Endothelial cell of umbilical vein (primary cell): ENCODE results near the gene CNTN1. TPM values are rescaled to one million over a fixed set of nuclear protein-coding genes. Genes with fewer than 3 reads are reported as not detected.

ENCODE experiments used
- BruUV-seq: library from RNA; stranded (reverse); fragments of 400-500 nt; replicated peaks from 2 replicates; lab custom pipeline; 2021; lab: Mats Ljungman, UMichigan
- CTCF ChIA-PET: fragments of 300-600, 350-600 bp; sonication (Branson Sonifier 250); formaldehyde crosslinking; loops from one replicate; lab custom pipeline; 2021; ENCODE audit warnings: antibody characterized with exemption, inconsistent platforms; lab: Charles Lee
- POLR2A ChIA-PET: fragments of 300-600, 350-600 bp; sonication (Branson Sonifier 250); formaldehyde crosslinking; loops from one replicate; lab custom pipeline; 2021; ENCODE audit warnings: antibody characterized with exemption, inconsistent platforms; lab: Charles Lee
- DNase-seq: peaks from one replicate; pipeline ENCODE4 v3.0.0-alpha.2; 2011; ENCODE audit warnings: low read depth, low spot score
- FAIRE-seq: peaks from 2 replicates; lab custom pipeline; 2011; peaks lifted over from hg19 to GRCh38; lab: Jason Lieb, UNC
- H2AFZ ChIP-seq: 2 replicates; pipeline ENCODE4 v1.6.0; 2012; ENCODE audit warnings: low read depth, low read length, control low read depth, inconsistent platforms
- H3K27ac ChIP-seq: 2 replicates; pipeline ENCODE4 v1.5.1; 2011; ENCODE audit warnings: low read depth, mild to moderate bottlenecking, control low read depth, low read length, moderate library complexity; ENCODE audit not compliant: insufficient read depth
- H3K27me3 ChIP-seq, 2 experiments: 2 replicates each; pipeline versions ENCODE4 v1.6.0 to v1.6.1; 2011; ENCODE audit warnings: low read length in 2 of 2, mixed read lengths in 1 of 2; ENCODE audit not compliant: control insufficient read depth in 2 of 2, insufficient read depth in 2 of 2
- H3K36me3 ChIP-seq, 2 experiments: 2 replicates in 1 of 2; 3 replicates in 1 of 2; pipeline ENCODE4 v1.5.1; 2011; ENCODE audit warnings: low read length in 2 of 2, mild to moderate bottlenecking in 1 of 2, moderate library complexity in 1 of 2; ENCODE audit not compliant: control insufficient read depth in 2 of 2, insufficient read depth in 2 of 2; ENCODE audit errors: extremely low read depth in 1 of 2
- H3K4me1 ChIP-seq: 3 replicates; pipeline ENCODE4 v1.5.1; 2011; ENCODE audit warnings: mild to moderate bottlenecking, low read length; ENCODE audit not compliant: control insufficient read depth, insufficient read depth; ENCODE audit errors: extremely low read depth
- H3K4me2 ChIP-seq: 2 replicates; pipeline ENCODE4 v1.6.1; 2011; ENCODE audit warnings: low read length, control low read depth, mixed read lengths; ENCODE audit not compliant: insufficient read depth
- H3K4me3 ChIP-seq, 3 experiments: fragments of 200-600 bp in 1 of 3; sonication (generic), shearing (Covaris generic) in 1 of 3; replicated peaks in 1 of 3; 2 replicates each; pipeline ENCODE4 v1.5.1; 2011 to 2016; ENCODE audit warnings: control low read depth in 3 of 3, low read length in 3 of 3, mild to moderate bottlenecking in 2 of 3, inconsistent platforms in 1 of 3, low read depth in 1 of 3, moderate library complexity in 1 of 3; ENCODE audit not compliant: insufficient read depth in 1 of 3
- H3K79me2 ChIP-seq: 2 replicates; pipeline ENCODE4 v1.6.0; 2012; ENCODE audit warnings: low read length, inconsistent platforms; ENCODE audit not compliant: control insufficient read depth, insufficient read depth
- H3K9ac ChIP-seq: replicated peaks from 2 replicates; pipeline ENCODE3; 2011; ENCODE audit warnings: low read length, control low read depth; ENCODE audit not compliant: insufficient read depth; ENCODE audit errors: extremely low read depth
- H3K9me1 ChIP-seq: replicated peaks from 3 replicates; pipeline ENCODE4 v1.6.0; 2011; ENCODE audit warnings: mild to moderate bottlenecking, low read length; ENCODE audit not compliant: control insufficient read depth, insufficient read depth; ENCODE audit errors: extremely low read depth
- H3K9me3 ChIP-seq: replicated peaks from 2 replicates; pipeline ENCODE4 v1.5.1; 2012; ENCODE audit warnings: low read length, inconsistent platforms; ENCODE audit not compliant: control insufficient read depth, insufficient read depth
- H4K20me1 ChIP-seq: replicated peaks from 2 replicates; pipeline ENCODE3; 2011; ENCODE audit warnings: mild to moderate bottlenecking, low read length; ENCODE audit not compliant: control insufficient read depth, insufficient read depth; ENCODE audit errors: extremely low read depth
- EZH2 ChIP-seq: IDR thresholded peaks from 2 replicates; pipeline ENCODE4 v1.6.1; 2012; ENCODE audit warnings: borderline replicate concordance, low read depth, mild to moderate bottlenecking, moderate library complexity, low read length, inconsistent platforms; ENCODE audit not compliant: severe bottlenecking
- FOS ChIP-seq: IDR thresholded peaks from 2 replicates; pipeline ENCODE4 v1.6.1; 2011; ENCODE audit warnings: mild to moderate bottlenecking, low read length, moderate library complexity, borderline replicate concordance; ENCODE audit not compliant: insufficient read depth
- GATA2 ChIP-seq: IDR thresholded peaks from 2 replicates; pipeline ENCODE4 v1.7.0; 2011; ENCODE audit warnings: low read depth, mild to moderate bottlenecking, moderate library complexity, mixed read lengths, low read length; ENCODE audit not compliant: insufficient read length, insufficient read depth
- JUN ChIP-seq: IDR thresholded peaks from 2 replicates; pipeline ENCODE4 v1.6.1; 2011; ENCODE audit warnings: borderline replicate concordance, low read depth; ENCODE audit not compliant: insufficient read length, insufficient read depth
- MYC ChIP-seq: IDR thresholded peaks from one replicate; pipeline ENCODE4 v1.6.1; 2011; ENCODE audit warnings: mild to moderate bottlenecking, low read depth, low read length
- POLR2A ChIP-seq: IDR thresholded peaks from 2 replicates; pipeline ENCODE4 v1.6.1; 2012; ENCODE audit warnings: low read depth, mild to moderate bottlenecking, control low read depth, low read length
- POLR2AphosphoS5 ChIP-seq: IDR thresholded peaks from 2 replicates; pipeline ENCODE4 v1.6.1; 2012; ENCODE audit warnings: low read depth, mild to moderate bottlenecking, control low read depth, low read length, moderate library complexity; ENCODE audit not compliant: insufficient read depth
- dilution Hi-C: fragments of 300-500 bp; cut with MboI; formaldehyde crosslinking; loops from one replicate; pipeline ENCODE4 v1.15.0; 2019; ENCODE audit warnings: low sequenced_read_pairs; ENCODE audit not compliant: extremely low pct_ligation_motif_present
- intact Hi-C: fragments of 100-400 bp; cut with micrococcal nuclease; formaldehyde crosslinking; loops from one replicate; pipeline ENCODE4 v1.10.0; 2022
- polyA plus RNA-seq, 4 experiments: library from polyadenylated mRNA; depleted of rRNA in 3 of 4; stranded (reverse) in 3 of 4; unstranded in 1 of 4; fragments of >200 nt; gene quantifications; 2 replicates each; pipeline versions ENCODE4 v1.2.1 to v1.2.3, GENCODE V29; 2011 to 2012; ENCODE audit warnings: missing spikeins in 1 of 4
- total RNA-seq: library from RNA; stranded (reverse); gene quantifications from 2 replicates; pipeline ENCODE4 v1.2.3, GENCODE V29; 2021
- TF ChIP-seq, protein P1 (sequence below): IDR thresholded peaks from 2 replicates; pipeline ENCODE4 v1.6.1; 2011; ENCODE audit not compliant: insufficient read depth, insufficient read length
- TF ChIP-seq, protein P2 (sequence below), 2 donors: IDR thresholded peaks; 1 replicate in 1 of 2; 2 replicates in 1 of 2; pipeline ENCODE4 v1.5.1; 2011; ENCODE audit warnings: low read length in 2 of 2, mild to moderate bottlenecking in 2 of 2, moderate library complexity in 2 of 2, control low read depth in 1 of 2, inconsistent platforms in 1 of 2, low read depth in 1 of 2; ENCODE audit not compliant: insufficient read depth in 1 of 2; ENCODE audit errors: extremely low read depth in 1 of 2

CNTN1 gene
- total and polyA plus RNA-seq, 2 donors (not counting 3 experiments of a cell fraction or from before 2014, with no cell fraction given), result 0.07 TPM; not detected in 1

DNA sequence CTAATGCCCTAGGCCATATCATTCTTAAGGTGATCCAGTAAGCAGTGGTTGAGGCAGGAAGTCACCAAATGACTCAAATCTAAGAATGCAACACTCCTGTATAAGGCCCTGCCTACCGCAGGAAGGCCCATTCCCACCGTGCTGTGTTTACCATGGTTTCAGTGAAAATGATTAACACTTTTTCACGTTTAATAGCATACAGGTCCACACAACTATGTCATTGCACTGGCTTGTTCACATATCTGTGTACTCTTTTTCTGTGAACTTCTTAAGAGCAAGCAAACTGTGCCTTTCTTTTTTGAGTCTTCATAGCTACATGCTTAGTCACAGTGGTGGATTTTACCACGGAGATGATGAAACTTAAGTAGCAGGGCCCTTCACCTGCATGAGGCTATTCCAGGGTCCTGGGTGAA, 214.9 kb downstream of the CNTN1 start:
- no TSS peak for BruUV-seq
- Histone ChIP-seq H3K9ac (no peak overlapping the region), H3K27ac (no peak overlapping the region), H3K9me3 (no peaks in the 10 kb centered on the region), H3K4me1 (no peaks in the 10 kb centered on the region), H2AFZ (no peak overlapping the region), H3K9me1 (no peaks in the 10 kb centered on the region), H3K36me3 (no peaks in the 10 kb centered on the region), H3K27me3 (no peaks in the 10 kb centered on the region), H3K79me2 (no peaks in the 10 kb centered on the region), H3K4me2 (no peak overlapping the region), H3K4me3 (no peak overlapping the region), H4K20me1 (no peaks in the 10 kb centered on the region)
- ChIA-PET POLR2A (no interaction called here), CTCF (no interaction called here)
- intact Hi-C loops (no loop called here), dilution Hi-C loops (no loop called here)
- TF ChIP-seq GATA2, result no peak
- TF ChIP-seq POLR2A, result no peak
- TF ChIP-seq FOS, result no peak
- TF ChIP-seq MYC, result no peak
- no peak for TF ChIP-seq EZH2
- TF ChIP-seq POLR2AphosphoS5, result no peak
- TF ChIP-seq, protein P1, sequence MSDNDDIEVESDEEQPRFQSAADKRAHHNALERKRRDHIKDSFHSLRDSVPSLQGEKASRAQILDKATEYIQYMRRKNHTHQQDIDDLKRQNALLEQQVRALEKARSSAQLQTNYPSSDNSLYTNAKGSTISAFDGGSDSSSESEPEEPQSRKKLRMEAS, result no peak
- TF ChIP-seq JUN, result no peak
- TF ChIP-seq, protein P2, sequence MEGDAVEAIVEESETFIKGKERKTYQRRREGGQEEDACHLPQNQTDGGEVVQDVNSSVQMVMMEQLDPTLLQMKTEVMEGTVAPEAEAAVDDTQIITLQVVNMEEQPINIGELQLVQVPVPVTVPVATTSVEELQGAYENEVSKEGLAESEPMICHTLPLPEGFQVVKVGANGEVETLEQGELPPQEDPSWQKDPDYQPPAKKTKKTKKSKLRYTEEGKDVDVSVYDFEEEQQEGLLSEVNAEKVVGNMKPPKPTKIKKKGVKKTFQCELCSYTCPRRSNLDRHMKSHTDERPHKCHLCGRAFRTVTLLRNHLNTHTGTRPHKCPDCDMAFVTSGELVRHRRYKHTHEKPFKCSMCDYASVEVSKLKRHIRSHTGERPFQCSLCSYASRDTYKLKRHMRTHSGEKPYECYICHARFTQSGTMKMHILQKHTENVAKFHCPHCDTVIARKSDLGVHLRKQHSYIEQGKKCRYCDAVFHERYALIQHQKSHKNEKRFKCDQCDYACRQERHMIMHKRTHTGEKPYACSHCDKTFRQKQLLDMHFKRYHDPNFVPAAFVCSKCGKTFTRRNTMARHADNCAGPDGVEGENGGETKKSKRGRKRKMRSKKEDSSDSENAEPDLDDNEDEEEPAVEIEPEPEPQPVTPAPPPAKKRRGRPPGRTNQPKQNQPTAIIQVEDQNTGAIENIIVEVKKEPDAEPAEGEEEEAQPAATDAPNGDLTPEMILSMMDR (IDR thresholded peaks at IDR 0.05; ENCODE audit: extremely low read depth in 1 of 2, insufficient read depth in 1 of 2, low read depth in 1 of 2, low read length in 2 of 2), result no peak
- no peak for FAIRE-seq
- DNase-seq, result no peak
